GM18519 (cell line): ENCODE results near the gene MAMDC4.
"Not testable (repeated sequence)": the region's sequence is repeated elsewhere in the genome, so short reads cannot be mapped to it uniquely, and the experiment has no call there.

Experiments used
- ATAC-seq: cut with Tn5 transposase; IDR thresholded peaks from one replicate; pipeline ENCODE4 v1.9.1; 2021; ENCODE audit warnings: mild to moderate bottlenecking, moderate library complexity; ENCODE audit not compliant: unreplicated experiment, low FRiP score

The MAMDC4 gene

DNA sequence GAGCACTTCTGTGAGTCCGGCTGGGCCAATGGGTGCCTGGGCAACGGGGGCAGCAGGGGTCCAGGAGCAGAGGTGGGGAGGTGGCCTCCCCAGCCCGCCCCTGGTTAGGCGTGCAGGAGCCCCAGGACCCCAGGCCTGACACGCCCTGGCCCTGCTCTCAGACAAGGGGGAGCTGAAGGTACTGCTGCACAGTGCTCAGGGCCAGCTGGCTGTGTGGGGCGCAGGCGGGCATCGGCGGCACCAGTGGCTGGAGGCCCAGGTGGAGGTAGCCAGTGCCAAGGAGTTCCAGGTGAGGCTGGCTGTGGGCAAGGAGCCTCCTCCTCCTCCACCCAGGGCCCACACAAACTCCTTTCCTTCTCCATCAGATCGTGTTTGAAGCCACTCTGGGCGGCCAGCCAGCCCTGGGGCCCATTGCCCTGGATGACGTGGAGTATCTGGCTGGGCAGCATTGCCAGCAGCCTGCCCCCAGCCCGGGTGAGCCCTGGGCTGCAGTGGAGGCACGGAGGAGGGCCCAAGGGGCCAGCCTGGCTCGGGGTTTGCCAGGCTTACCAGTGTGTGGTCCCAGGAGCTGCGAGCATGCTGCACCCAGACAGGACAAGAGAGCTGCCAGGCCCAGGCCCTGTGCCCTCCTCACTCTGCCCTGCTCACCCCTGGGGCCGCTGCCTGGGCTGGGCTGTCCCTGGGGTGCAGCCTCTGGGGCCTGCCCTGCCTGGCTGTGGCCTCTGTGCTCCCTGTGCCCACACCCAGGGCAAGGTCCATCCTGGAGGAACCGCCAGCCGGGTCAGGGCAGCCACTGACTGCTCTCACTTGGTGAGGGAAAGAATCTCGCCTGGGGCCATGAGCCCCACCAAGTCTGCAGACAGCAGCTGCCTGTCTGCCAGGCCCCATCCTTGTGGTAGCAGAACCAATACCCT lies 7.0 kb downstream of the MAMDC4 start:
- no peak for ATAC-seq

DNA sequence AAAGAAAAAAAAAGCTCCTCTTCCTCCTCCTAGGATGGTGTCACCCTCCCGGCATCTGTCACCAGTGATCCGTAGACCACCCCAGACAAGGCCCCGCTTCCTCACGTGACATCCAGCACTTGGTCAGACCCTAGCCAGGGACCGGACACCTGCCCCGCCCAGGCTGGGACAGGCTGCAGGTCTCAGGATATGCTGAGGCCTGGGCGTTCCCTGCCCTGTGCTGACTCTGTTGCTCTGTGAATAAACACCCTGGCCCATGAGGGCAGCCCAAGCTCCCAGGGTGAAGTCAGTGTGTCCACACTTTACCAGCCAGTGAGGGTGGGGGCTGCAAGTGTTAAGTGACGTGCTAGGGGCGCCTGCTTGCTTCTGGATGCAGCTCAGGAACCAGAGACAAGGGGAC lies 8.4 kb downstream of the MAMDC4 start:
- ATAC-seq: no peak

DNA sequence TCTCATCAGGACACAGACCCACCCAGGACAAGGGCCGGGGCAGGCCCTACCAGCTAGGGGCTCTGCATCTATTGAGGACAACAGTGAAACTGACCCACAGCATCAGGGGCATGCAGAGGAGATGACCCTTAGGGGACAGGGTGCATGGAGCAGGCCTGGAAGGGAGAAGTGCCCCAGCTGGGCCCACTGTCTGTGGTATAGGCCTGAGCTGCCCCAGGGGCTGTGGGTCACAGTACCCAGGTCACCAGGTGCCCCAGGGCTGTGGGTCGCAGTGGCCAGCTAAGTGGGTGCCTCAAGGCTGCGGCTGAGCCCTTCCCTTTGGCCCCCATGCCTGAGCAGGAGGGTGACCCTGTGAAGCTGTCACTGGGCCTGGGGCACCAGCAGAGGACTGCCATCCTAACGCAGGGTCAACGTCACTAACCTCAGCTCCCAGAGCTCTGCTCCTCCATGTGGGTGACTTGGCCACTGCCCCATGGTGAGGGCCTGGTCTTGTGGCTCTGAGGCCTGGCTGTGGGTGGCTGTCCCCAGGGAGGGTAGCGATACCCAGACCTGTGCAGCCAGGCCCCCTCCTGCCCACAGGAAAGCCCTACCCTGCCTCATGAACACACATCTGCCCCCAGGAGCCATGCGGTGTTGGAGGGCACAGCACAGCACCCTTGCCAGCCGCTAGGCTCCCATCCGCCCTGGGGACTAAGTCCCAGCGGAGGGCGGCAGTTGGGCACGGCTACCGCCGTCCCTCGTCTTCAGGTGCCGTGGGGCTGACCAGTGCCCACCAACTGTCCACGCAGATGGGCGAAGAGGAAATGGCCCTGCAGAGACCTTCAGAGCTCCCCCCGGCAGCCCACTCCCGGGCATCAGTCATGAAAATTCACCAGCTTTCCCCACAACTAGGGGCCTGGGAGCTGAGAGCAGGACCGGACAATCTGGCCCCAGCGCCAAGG lies 9.1 kb downstream of the MAMDC4 start:
- ATAC-seq: no peak

DNA sequence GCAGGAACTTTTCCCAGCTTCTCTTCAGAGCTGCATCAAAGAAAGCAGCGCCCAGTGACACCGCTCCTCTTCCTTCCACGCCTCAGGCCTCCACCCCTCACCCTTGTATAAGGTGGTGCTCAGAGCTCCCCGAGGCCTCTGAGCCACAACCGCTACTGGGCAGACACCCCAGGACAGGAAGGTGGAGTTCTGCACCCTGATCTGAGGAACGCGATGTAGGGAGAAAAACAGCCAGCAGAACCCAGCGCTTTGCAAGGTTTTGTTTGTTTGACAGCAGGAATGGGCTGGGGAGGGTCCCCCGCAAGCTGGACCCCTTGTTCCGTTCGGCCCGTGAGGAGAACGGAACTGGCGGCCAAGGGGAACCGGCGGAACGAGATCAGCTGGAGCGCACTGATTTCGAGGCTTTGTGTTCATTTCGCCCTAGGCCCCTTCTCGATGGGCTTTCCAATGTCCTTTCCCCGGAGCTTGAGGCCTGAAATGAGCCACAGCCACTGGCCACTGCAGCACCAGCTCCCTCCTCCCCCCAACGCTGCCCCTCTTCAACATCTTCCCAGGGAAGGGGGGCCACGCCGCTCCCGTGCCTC lies 9.8 kb downstream of the MAMDC4 start:
- ATAC-seq: no peak

DNA sequence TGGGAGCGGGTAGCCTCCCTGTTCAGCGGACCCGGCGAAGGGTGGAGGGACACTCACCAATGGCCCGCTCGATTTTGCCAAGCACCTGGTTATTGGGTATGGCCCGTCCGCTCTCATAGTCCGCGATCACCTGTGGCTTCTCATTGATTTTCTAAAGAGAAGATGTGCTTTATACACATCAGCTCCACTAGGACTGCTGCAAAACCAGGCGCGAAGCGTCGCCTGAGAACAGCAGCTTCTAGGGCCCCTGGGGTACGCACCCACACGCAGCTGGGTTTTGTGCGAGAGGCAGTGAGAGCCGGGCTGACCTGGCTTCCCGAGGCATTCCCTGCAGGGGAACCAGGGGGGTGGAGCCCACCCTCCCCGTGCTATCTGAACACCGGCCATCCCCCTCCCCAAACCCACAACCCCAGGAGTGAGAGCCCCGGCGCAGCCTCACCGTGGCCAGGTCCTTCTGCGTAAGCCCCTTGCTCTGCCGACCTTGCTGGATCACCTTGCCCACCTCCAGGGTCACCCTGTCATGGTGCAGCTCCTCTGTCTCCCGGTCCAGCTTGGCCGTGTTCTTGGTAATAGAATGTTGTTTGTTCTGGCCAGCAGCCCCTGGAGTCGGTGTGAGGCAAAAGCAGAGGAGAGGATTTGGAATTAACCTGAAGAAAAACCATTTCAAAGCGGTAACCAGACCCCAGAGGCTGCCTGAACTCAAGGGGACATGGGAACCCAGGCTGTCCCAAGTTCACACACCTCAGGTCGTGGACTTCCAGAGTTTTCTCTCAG lies 10.9 kb downstream of the MAMDC4 start:
- no peak for ATAC-seq

DNA sequence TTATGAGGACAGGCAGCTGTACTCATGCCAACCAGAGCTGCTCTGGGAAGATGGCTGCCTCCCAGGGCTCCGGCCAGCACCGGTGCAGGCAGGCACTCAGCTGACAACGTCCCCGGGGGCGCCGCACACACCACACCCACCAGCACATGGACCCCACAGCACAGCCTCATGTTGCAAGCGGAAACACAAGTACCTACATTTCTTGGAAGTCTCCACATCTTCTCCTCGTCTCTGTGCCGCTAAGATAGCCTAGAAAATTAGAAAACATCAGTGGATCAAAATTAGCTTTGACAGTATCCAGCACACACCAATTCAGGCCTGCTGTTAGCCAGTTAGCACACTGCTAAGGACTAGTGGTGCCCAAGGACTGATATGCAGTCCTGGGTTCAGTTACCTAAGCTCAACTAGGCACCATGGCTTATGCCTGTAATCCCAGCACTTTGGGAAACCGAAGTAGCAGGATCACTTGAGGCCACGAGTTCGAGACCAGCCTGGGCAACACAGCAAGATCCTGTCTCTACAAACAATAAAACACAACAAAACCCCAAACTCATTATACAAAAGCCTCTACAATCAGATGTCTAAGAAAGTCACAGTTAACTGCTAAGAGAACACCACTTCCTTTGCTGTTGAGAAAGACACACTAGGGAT lies 11.6 kb downstream of the MAMDC4 start:
- no peak for ATAC-seq

DNA sequence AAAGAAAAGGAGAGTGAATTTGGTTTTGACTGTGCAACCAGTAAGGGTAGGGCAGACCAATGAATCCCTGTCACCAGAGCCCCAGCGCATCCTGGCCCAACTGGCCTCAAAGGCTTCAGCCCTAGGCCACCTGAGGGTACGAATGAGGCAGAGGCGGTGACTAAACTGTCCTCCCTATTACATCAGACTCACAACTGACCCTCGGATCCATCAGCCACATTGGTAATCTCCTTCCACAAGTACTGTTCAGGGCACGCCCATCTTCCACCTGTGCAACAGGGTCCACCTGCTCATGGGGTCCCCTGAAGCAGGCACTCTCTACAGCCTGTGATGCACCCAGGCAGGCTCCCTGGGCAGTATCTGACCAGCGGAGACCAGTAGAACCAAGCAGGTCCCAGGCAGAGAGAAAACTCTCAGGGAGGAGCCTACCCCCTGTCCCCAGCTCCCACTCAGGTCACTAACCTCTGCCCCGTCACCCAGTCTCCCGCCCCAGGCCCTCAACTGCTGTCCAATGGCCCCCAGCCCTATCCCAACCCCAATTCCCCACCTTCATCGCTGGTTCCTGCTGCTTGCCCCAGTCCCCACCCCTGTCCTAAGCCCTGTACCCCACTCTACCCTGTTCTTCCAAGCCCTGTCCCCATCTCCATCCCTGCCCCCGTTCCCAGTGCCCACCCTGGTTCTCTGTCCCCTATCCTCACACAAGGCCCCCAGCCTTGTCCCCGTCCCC lies 13.1 kb downstream of the MAMDC4 start:
- no peak for ATAC-seq

DNA sequence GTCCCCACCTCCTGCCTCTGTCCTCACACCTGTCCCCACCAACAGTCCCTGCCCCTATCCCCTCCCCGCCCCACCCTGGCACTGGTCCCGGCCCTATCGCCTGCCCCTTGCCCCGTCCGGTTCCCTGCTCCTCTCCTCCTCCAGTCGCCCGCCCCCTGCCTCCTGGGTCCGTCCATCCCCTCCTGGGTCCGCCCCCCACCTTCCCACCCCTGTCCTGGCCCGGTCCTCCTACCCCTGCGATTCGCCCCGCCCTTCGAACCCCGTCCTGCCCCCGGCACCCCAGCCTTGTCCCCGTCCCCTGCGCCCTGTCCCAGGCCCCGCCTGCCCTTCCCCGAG lies 13.6 kb downstream of the MAMDC4 start:
- no peak for ATAC-seq

DNA sequence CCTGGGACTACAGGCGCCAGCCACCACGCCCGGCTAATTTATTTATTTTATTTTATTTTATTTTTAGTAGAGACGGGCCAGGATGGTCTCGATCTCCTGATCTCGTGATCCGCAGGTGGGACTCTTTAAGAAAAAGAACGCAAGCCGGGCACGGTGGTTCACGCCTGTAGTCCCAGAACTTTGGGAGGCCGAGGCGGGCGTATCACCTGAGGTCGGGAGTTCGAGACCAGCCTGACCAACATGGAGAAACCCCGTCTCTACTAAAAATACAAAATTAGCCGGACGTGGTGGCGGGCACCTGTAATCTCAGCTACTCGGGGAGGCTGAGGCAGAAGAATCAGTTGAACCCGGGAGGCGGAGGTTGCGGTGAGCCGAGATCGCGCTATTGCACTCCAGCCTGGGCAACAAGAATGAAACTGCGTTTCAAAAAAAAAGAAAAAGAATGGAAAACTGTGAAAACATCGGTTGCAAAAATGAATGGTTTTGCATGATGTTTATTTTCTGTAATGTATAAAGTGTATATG lies 14.8 kb downstream of the MAMDC4 start:
- not testable (repeated sequence) for ATAC-seq

DNA sequence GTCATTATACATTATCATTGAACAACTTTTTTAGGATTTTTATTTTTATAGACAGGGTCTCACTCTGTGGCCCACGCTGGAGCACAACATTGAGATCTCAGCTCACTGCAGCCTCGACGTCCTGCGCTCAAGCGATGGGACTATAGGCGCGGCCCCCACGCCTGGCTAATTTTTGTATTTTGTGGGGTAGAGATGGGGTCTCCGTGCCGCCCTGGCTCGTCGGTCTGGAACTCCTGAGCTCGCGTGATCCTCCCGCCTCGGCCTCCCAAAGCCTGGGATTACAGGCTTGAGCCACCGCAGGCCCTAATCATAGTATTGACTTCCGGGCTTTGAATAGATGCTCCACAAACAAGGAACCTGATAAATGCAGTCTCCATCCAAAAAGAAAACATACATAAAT lies 15.3 kb downstream of the MAMDC4 start:
- no peak for ATAC-seq

DNA sequence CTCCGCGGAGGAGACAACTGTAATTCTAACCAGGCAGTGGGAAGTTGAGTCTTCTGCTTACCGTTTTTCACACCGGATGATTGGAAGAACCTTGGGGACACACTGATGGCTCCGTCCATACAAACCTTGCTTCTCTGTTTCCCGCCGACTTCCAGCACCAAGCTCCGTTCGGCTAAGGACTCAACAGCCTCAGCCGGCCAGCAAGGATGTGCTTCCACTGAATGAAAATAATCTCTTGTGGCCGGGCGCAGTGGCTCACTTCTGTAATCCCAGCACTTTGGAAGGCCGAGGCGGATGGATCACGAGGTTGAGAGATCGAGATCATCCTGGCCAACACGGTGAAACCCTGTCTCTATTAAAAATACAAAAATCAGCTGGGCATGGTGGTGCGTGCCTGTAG lies 15.8 kb downstream of the MAMDC4 start:
- ATAC-seq: no peak

DNA sequence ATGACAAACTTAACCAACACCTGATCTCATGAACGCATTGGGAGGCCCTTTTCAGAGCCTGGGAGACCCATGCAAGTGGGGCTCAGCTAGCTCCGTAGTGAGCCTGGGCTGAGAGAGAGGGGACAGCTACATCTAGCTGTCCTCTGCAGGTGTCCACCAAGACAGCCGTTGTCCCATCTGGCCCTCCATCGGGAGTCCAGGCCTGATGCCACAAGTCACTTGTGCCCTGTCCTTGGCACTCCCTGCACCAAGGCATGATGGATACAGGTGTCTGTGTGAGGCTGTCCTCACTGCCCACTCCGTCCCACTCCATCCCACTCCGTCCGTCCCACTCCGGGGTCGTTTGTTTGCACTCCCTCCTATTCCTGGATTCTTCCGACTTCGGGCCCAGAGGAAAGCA lies 16.5 kb downstream of the MAMDC4 start:
- no peak for ATAC-seq

DNA sequence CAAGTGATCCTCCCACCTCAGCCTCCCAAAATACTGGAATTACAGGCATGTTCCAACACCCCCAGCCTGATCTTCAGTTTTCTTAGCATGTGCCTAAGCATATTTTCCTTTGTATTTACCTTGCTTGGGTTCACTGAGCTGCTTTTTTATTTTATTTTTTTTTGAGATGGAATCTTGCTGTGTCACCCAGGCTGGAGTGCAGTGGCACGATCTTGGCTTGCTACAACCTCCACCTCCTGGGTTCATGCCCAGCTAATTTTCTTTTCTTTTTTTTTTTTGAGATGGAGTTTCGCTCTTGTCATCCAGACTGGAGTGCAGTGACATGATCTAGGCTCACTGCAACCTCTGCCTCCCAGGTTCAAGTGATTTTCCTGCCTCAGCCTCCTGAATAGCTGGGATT lies 17.5 kb downstream of the MAMDC4 start:
- not testable (repeated sequence) for ATAC-seq

DNA sequence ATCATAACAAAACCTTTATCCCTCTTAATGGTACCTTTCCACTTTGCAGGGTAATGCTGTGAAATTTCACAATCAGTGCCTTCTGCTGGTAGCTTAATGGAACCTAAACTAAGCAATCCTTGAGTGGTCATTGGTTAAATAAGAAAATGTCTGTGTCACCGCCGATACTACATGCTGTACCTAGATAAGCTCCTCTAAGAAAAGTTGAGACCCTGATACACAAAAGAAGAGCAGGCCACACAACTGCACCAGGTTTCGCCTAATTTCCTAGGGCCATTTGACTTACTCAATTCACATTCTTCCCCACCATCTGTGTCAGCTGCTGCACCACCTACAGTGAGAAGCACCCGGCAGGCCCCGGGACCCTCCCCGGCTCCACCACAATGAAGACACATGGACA lies 23.0 kb downstream of the MAMDC4 start:
- no peak for ATAC-seq

DNA sequence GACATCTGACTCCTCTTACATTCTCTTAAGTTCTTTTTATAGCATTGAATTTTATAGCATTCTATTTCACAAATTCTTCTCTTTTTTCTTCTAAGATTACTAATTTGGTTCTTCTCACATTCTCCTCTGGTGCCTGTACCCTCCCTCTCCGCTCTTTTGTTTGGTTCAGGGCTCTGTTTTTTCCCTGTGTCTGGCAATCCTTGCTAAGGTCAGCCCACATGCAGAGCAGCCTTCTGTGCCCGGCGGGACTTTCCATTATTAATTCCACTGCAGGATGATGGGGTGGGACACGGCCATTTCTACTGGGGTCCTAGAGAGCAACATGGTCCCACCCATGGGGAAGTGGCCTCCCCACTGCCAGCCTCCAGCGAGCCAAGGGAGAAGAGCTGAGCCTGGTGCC lies 24.3 kb downstream of the MAMDC4 start:
- no peak for ATAC-seq

DNA sequence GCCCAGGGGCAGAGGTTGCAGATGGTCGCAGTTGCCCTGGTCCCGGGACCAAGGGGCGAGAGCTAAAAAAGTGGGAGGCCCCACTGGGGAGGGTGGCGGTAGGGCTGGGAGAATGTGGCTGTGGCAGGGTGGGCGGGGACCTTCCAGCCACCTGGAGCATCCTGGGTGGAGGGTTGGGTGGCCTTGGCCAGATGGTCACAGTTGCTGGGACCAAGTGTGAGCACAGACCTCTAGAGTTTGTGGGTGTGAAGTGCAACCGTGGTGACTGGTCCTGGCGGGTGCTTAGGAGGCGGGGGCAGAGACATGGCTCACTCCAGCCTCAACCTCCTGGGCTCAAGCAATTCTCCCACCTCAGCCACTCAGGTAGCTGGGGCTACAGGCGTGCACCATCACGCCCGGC lies 28.5 kb downstream of the MAMDC4 start:
- ATAC-seq: no peak

DNA sequence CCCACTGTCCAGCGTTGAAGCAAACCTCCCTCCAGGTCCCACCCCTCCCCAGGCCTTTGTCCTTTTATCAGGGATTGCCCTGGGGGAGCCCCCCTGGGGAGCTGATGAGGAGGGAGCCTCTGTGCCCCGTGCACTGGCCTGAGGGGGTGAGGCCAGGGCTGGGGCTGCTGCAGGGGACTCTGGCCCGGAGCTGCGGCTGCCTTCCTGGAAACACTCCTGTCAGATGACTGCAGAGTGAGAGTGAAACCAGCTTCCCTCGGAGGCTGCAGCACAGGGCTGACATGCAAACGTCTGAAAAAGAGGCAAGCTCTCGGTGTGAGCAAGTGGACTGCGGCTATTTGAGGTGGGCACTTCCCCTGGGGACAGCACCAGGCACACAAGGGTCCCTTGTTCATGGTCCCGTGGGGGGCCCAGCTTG lies 29.6 kb downstream of the MAMDC4 start:
- no peak for ATAC-seq

DNA sequence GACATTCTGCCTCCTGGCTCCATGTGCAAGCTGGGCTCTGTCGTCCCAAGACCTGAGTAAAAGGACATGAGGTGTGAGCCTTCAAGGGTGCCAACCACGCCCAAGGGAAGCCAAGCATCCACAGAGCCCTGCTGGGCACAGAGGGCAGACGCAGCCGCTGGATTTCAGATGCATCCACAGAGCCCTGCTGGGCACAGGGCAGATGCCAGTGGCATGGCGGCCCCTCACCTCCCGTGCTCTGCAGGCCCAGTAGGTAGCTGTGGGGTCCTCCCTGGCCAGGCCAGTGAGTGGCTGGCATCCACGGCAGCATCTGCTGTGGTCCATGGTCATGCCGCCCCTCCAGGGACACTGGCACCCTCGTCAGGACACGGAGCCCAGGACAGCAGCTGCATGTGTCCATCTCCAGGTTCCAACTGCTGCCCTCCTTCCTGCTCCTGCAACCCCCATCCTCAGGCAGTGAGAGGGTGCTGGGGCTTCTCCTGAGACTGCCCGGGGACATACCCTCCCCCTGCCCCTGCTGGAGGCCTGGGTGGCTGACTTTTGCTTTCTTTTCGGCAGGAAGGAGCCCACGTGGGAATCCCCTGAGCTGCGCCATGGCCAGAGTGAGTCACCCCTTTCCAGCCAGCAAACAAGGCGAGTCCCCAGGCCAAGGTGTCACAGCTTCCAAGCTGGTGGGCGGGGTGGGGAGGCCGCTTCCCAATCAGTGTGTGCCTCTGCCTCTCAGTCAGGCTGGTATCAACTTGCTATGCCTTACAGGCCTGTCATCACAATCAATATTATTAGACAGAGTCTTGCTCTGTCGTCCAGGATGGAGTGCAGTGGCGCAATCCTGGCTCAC lies 30.2 kb downstream of the MAMDC4 start:
- ATAC-seq: no peak
